ENCODE measurements around the gene ZNF677. TPM values are rescaled to one million over a fixed set of nuclear protein-coding genes. Genes with fewer than 3 reads are reported as not detected.

Gene ZNF677
- total and polyA plus RNA-seq, 9 of the 15 experiments (the other 6 are each of a cell fraction or from before 2014, with no cell fraction given), result 1.5 to 2.3 (median 1.8) TPM

GRCh38 chr19:53192771-53193534, 61.7 kb downstream of the ZNF677 start, which contains the start of gene ZNF665 (continued):
- peak; percentile 71 for TF ChIP-seq RBFOX2 (IDR thresholded peaks at IDR 0.05; ENCODE audit: low read depth, low read length)
- TF ChIP-seq TAF1 (IDR thresholded peaks at IDR 0.05; ENCODE audit: control insufficient read depth, extremely low read depth, insufficient read depth, low read length, severe bottlenecking), result peak; percentile 69
- no peak for TF ChIP-seq YY1 (IDR thresholded peaks at IDR 0.05; ENCODE audit: borderline replicate concordance in 1 of 3, control insufficient read depth in 1 of 3, extremely low read depth in 1 of 3, insufficient read depth in 3 of 3, insufficient read length in 1 of 3, insufficient replicate concordance in 2 of 3, low read depth in 1 of 3, low read length in 2 of 3)
- TF ChIP-seq USF1 (CRISPR knock-in tag; IDR thresholded peaks at IDR 0.05), result no peak
- TF ChIP-seq SIN3A (IDR thresholded peaks at IDR 0.05; ENCODE audit: borderline replicate concordance in 2 of 2, control insufficient read depth in 1 of 2, low read depth in 2 of 2, low read length in 2 of 2), result 0 out of 4 replicates have a peak, but pooled peaks of 1 of the 2 experiments have one; percentile 40
- peak; percentile 47 to 54; a peak in 2 of 4 replicates for TF ChIP-seq MNT (conservative IDR thresholded peaks at IDR 0.05)
- no peak for TF ChIP-seq POU5F1 (IDR thresholded peaks at IDR 0.05; ENCODE audit: borderline replicate concordance, low read depth, low read length, partially characterized antibody)
- TF ChIP-seq HDAC8 (tag; IDR thresholded peaks at IDR 0.05), result no peak
- peak; percentile 67 for TF ChIP-seq POLR2AphosphoS5 (IDR thresholded peaks at IDR 0.05; ENCODE audit: control insufficient read depth, insufficient read depth, low read depth, low read length)
- TF ChIP-seq MAZ (CRISPR knock-in tag; conservative IDR thresholded peaks at IDR 0.05 in 1 of 2, IDR thresholded peaks at IDR 0.05 in 1 of 2), result 0 out of 4 replicates have a peak, but pooled peaks of 1 of the 2 experiments have one; percentile 20
- no peak for TF ChIP-seq CBX1 (IDR thresholded peaks at IDR 0.05; ENCODE audit: low read depth)
- peak; percentile 24 to 66 for TF ChIP-seq E2F6 (IDR thresholded peaks at IDR 0.05; ENCODE audit: borderline replicate concordance in 1 of 2, extremely low read depth in 1 of 2, insufficient read depth in 1 of 2, insufficient read length in 1 of 2, low read depth in 1 of 2, low read length in 1 of 2, poor library complexity in 1 of 2, severe bottlenecking in 1 of 2)
- TF ChIP-seq PATZ1 (CRISPR knock-in tag; IDR thresholded peaks at IDR 0.05; ENCODE audit: borderline replicate concordance), result no peak
- TF ChIP-seq HCFC1 (IDR thresholded peaks at IDR 0.05; ENCODE audit: low read depth, low read length), result 0 out of 2 replicates have a peak, but pooled peaks have one; percentile 19
- TF ChIP-seq CXXC5 (CRISPR knock-in tag; IDR thresholded peaks at IDR 0.05), result peak; percentile 32; the same call in 1 of the 2 replicates
